ENCODE data around the gene PFN3.

- TF ChIP-seq POLR2A (IDR thresholded peaks at IDR 0.05) (no peak), CTCF (IDR thresholded peaks at IDR 0.05) (no peak)
Observed at GRCh38 chr5:177438468-177438867, 38.0 kb upstream of the PFN3 start.
